Transverse colon (tissue), 4 donors: ENCODE results near the gene HTD2. TPM values are rescaled to one million over a fixed set of nuclear protein-coding genes. Genes with fewer than 3 reads are reported as not detected.

Source experiments
- DNase-seq: peaks from one replicate; pipeline ENCODE4 v3.0.0-alpha.2; 2019
- H3K27ac ChIP-seq, 4 donors: fragments of 200-600 bp; sonication (generic); 2 replicates each; pipeline ENCODE4 v1.5.1; 2016 to 2018; ENCODE audit warnings: inconsistent platforms in 4 of 4
- H3K27me3 ChIP-seq: fragments of 200-600 bp; sonication (generic); 2 replicates; pipeline ENCODE4 v1.5.1; 2017; ENCODE audit warnings: inconsistent platforms
- H3K36me3 ChIP-seq, 4 donors: fragments of 200-600 bp; sonication (generic); 2 replicates each; pipeline ENCODE4 v1.5.1; 2017 to 2019; ENCODE audit warnings: inconsistent platforms in 4 of 4
- H3K4me1 ChIP-seq, 4 donors: fragments of 200-600 bp; sonication (generic); 2 replicates each; pipeline ENCODE4 v1.5.1; 2017 to 2020; ENCODE audit warnings: inconsistent platforms in 4 of 4
- H3K4me3 ChIP-seq, 4 donors: fragments of 200-600 bp; sonication (generic); 1 replicate in 1 of 4; 2 replicates in 3 of 4; pipeline versions ENCODE4 v1.5.1 to v1.6.1; 2017 to 2019; ENCODE audit warnings: inconsistent platforms in 4 of 4
- H3K9me3 ChIP-seq, 2 donors: fragments of 200-600 bp; sonication (generic); 2 replicates each; pipeline ENCODE4 v1.5.1; 2017 to 2019; ENCODE audit warnings: inconsistent platforms in 2 of 2
- CTCF ChIP-seq, 5 experiments: fragments of 200-600 bp in 3 of 5; fragments of 450-650 bp in 2 of 5; sonication (generic) in 3 of 5; IDR thresholded peaks; 1 replicate in 2 of 5; 2 replicates in 3 of 5; pipeline ENCODE4 v1.5.1; 2016 to 2017; ENCODE audit warnings: antibody characterized with exemption in 5 of 5, inconsistent platforms in 3 of 5, mild to moderate bottlenecking in 2 of 5, moderate library complexity in 1 of 5
- EP300 ChIP-seq: sonication (generic); formaldehyde crosslinking; IDR thresholded peaks from one replicate; pipeline ENCODE4 v1.6.1; 2017; ENCODE audit warnings: antibody characterized with exemption, low read depth
- POLR2A ChIP-seq: fragments of 450-650 bp; IDR thresholded peaks from one replicate; pipeline ENCODE4 v1.6.1; 2016; ENCODE audit warnings: antibody characterized with exemption, mild to moderate bottlenecking, moderate library complexity
- POLR2AphosphoS5 ChIP-seq, 3 donors: sonication (generic); formaldehyde crosslinking; IDR thresholded peaks; one replicate each; pipeline ENCODE4 v1.6.1; 2016; ENCODE audit warnings: antibody characterized with exemption in 3 of 3
- WGBS, 2 donors: methylation state at CpG; one replicate each; pipeline ENCODE4 v1.1.5; 2018; ENCODE audit warnings: low coverage in 1 of 2; 5-methylcytosine and 5-hydroxymethylcytosine counted together
- in situ Hi-C, 4 donors: fragments of 200-750 bp; cut with MboI; loops; one replicate each; pipeline versions ENCODE4 v1.15.0 to v1.15.1; 2017; ENCODE audit warnings: low sequenced_read_pairs in 3 of 4, low pct_ligation_motif_present in 1 of 4, low pct_unique_long_range_greater_than_20kb in 1 of 4
- intact Hi-C: fragments of 100-400 bp; cut with DNase I; formaldehyde crosslinking; loops from one replicate; pipeline ENCODE4 v1.15.1; 2023; ENCODE audit warnings: low total_unique reads
- total RNA-seq, 4 donors: library from RNA; depleted of rRNA; stranded (reverse); fragments of >200 nt; gene quantifications; one replicate each; pipeline ENCODE4 v1.1.0, GENCODE V29; 2016

HTD2 gene
- total RNA-seq, 4 donors from 2014 or later = 11.1 to 16.9 (median 16.7) TPM; not detected in 1

DNA sequence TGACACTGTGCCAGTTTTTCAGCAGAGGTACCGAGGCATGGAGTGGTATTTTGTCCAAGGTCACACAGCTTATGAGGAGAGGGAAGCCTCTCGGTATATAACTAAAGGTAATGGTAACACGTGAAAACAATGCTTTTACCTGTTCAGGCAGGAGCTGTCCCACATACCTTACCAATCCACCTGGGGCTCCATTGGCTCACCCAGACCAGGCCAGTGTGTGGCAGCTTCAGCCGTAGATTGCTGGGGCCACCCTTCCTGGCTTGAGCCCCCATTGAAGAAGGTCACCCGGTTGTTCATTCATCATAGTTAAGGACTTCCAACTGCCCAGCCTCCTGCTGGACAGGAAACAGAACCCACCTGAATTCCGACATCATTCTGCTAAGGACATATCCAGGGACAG lies 9.5 kb upstream of the HTD2 start:
- TF ChIP-seq POLR2A (no peak), POLR2AphosphoS5 (IDR thresholded peaks at IDR 0.05) (no peak), EP300 (no peak), CTCF (IDR thresholded peaks at IDR 0.05) (no peak)
- DNase-seq = no peak
- intact Hi-C loops (no loop called here), in situ Hi-C loops (loop anchor here in 2 of 4 donors (5.0 to 10.0 kb wide), 2 partner anchors 52 to 115 kb away; no protein-coding TSS in a partner anchor)
- H3K27me3 ChIP-seq = peaks cover 15% of the 10 kb centered on the region
- no peaks in the 10 kb centered on the region for H3K4me1 ChIP-seq
- H3K9me3 ChIP-seq = no peaks in the 10 kb centered on the region
- H3K27ac ChIP-seq = no peak overlapping the region
- 81% methylated on average over 6 of the region's 6 CpGs; no CpG with 5 or more reads in 1 of the 2 donors for WGBS, 2 donors
- no peak overlapping the region for H3K4me3 ChIP-seq
- H3K36me3 ChIP-seq = no peaks in the 10 kb centered on the region

DNA sequence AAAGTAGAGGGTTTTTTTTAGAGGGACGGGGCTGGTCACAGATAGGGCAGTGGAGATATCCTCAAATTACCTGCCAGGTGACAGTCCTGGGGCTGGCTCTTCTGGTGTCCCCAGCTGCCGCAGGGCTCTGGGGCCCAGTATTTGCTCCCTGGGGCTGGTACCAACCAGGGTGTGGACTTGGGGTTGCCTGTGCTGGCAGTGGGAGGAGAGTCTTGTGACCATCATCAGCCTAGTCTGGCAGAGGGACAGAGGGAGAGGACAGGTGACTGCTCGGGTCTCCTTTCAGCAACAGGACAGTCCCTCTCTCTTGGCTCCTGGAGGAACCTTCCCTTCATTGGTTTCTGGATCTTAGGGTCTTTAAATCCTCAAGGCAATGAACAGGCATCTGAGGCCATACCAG lies 8.1 kb upstream of the HTD2 start:
- no peak for TF ChIP-seq EP300
- Histone ChIP-seq H3K27ac (no peak overlapping the region), H3K9me3 (no peaks in the 10 kb centered on the region), H3K36me3 (no peaks in the 10 kb centered on the region), H3K4me1 (no peaks in the 10 kb centered on the region), H3K27me3 (peaks cover 20% of the 10 kb centered on the region), H3K4me3 (no peak overlapping the region)
- 59% methylated on average over 3 of the region's 3 CpGs; no CpG with 5 or more reads in 1 of the 2 donors for whole genome bisulfite sequencing, 2 donors
- in situ Hi-C loops = loop anchor here in 2 of 4 donors (5.0 to 10.0 kb wide), 2 partner anchors 53 to 116 kb away; no protein-coding TSS in a partner anchor
- no peak for DNase-seq
- intact Hi-C loops = no loop called here

GRCh38 chr3:58299075-58299474 lies 7.2 kb upstream of the HTD2 start:
- DNase-seq = no peak
- Histone ChIP-seq H3K4me1 (no peaks in the 10 kb centered on the region), H3K27me3 (peaks cover 20% of the 10 kb centered on the region), H3K4me3 (no peak overlapping the region), H3K9me3 (no peaks in the 10 kb centered on the region), H3K27ac (no peak overlapping the region), H3K36me3 (no peaks in the 10 kb centered on the region)
- WGBS, 2 donors = 44 to 50% methylated on average over 2 of the region's 2 CpGs
- TF ChIP-seq EP300 (no peak), POLR2AphosphoS5 (IDR thresholded peaks at IDR 0.05) (no peak), CTCF (IDR thresholded peaks at IDR 0.05) (no peak), POLR2A (no peak)
- intact Hi-C loops = no loop called here
- in situ Hi-C loops = loop anchor here in 2 of 4 donors (5.0 to 10.0 kb wide), 2 partner anchors 54 to 117 kb away; no protein-coding TSS in a partner anchor

GRCh38 chr3:58299839-58300516 lies 6.3 kb upstream of the HTD2 start:
- no peak for DNase-seq
- H3K9me3 ChIP-seq = no peaks in the 10 kb centered on the region
- no peak overlapping the region for H3K4me3 ChIP-seq
- TF ChIP-seq CTCF (IDR thresholded peaks at IDR 0.05) = peak; percentile 45 to 65 (median 55)
- TF ChIP-seq POLR2AphosphoS5 (IDR thresholded peaks at IDR 0.05) = no peak
- no peak for TF ChIP-seq POLR2A
- no peak for TF ChIP-seq EP300
- H3K36me3 ChIP-seq = no peaks in the 10 kb centered on the region
- in situ Hi-C loops = loop anchor here (5.0 to 25.0 kb wide), 4 partner anchors 55 to 237 kb away; partner anchors contain the start of gene ACOX2 (in 1 of the 4)
- no peaks in the 10 kb centered on the region for H3K4me1 ChIP-seq
- intact Hi-C loops = loop anchor here (2.0 kb wide), 1 partner anchor 121 kb away; no protein-coding TSS in a partner anchor
- H3K27me3 ChIP-seq = peaks cover 20% of the 10 kb centered on the region
- H3K27ac ChIP-seq = no peak overlapping the region
- WGBS, 2 donors = 0 to 18% methylated on average over 1 to 8 of the region's 8 CpGs
